Measurements from ENCODE around the gene PDE4C. TPM values are rescaled to one million over a fixed set of nuclear protein-coding genes. Genes with fewer than 3 reads are reported as not detected.

The PDE4C gene
- total and polyA plus RNA-seq, 11 donors = 0.16 to 4.6 (median 1.1) TPM; not detected in 1

GRCh38 chr19:18252370-18252717 is 26.1 kb upstream of the PDE4C start:
- no peak for DNase-seq
- TF ChIP-seq CTCF (IDR thresholded peaks at IDR 0.05) (no peak), POLR2A (IDR thresholded peaks at IDR 0.05) (no peak)
- 77 to 81% (median 78%) methylated on average over 7 of the region's 7 CpGs for WGBS, 4 donors
- Histone ChIP-seq H3K27me3 (peaks cover 0 to 12% (median 4%) of the 10 kb centered on the region in 9 donors), H3K27ac (no peak overlapping the region), H3K36me3 (peaks cover 0 to 5% (median 0%) of the 10 kb centered on the region in 9 donors), H3K4me3 (no peak overlapping the region), H3K9me3 (peaks cover 0 to 4% (median 0%) of the 10 kb centered on the region in 12 donors), H3K4me1 (peaks cover 0 to 10% (median 0%) of the 10 kb centered on the region in 12 donors)
- intact Hi-C loops (cut with DNase I) = loop anchor here in 9 of 10 donors (1.0 to 10.0 kb wide), 10 partner anchors 42 to 245 kb away; partner anchors contain the start of genes ARRDC2 (in 1 of the 9) and MPV17L2 (in 1 of the 9)
- ATAC-seq = no peak

GRCh38 chr19:18251587-18252369 is 25.5 kb upstream of the PDE4C start:
- DNase-seq (peak in 4 of 5 donors; percentile 46 to 72 (median 62)), ATAC-seq (peak; percentile 55 to 84 (median 75))
- no peak overlapping the region for H3K4me3 ChIP-seq
- peaks cover 0 to 12% (median 4%) of the 10 kb centered on the region in 9 donors for H3K27me3 ChIP-seq
- no peak overlapping the region for H3K27ac ChIP-seq
- 21 to 24% (median 23%) methylated on average over 19 to 23 of the region's 23 CpGs for WGBS, 4 donors
- peaks cover 0 to 4% (median 0%) of the 10 kb centered on the region in 12 donors for H3K9me3 ChIP-seq
- peaks cover 0 to 10% (median 0%) of the 10 kb centered on the region in 12 donors for H3K4me1 ChIP-seq
- no peak for TF ChIP-seq POLR2A (IDR thresholded peaks at IDR 0.05)
- peak; percentile 84 to 95 (median 92) for TF ChIP-seq CTCF (IDR thresholded peaks at IDR 0.05)
- H3K36me3 ChIP-seq = no peaks in the 10 kb centered on the region
- intact Hi-C loops (cut with DNase I) = loop anchor here (1.0 to 10.0 kb wide), 10 partner anchors 41 to 244 kb away; partner anchors contain the start of genes ARRDC2 (in 1 of the 10) and MPV17L2 (in 1 of the 10)

- peaks cover 0 to 4% (median 0%) of the 10 kb centered on the region in 9 donors for H3K27me3 ChIP-seq
- peaks cover 0 to 10% (median 0%) of the 10 kb centered on the region in 12 donors for H3K4me1 ChIP-seq
- TF ChIP-seq POLR2A (IDR thresholded peaks at IDR 0.05) (no peak), CTCF (IDR thresholded peaks at IDR 0.05) (no peak)
- H3K4me3 ChIP-seq = no peak overlapping the region
- no peaks in the 10 kb centered on the region for H3K36me3 ChIP-seq
- no peak overlapping the region for H3K27ac ChIP-seq
- H3K9me3 ChIP-seq = peaks cover 0 to 4% (median 0%) of the 10 kb centered on the region in 12 donors
- 84 to 93% (median 92%) methylated on average over 5 of the region's 5 CpGs for WGBS, 4 donors
- DNase-seq (no peak), ATAC-seq (no peak)
- intact Hi-C loops (cut with DNase I) = loop anchor here in 9 of 10 donors (2.0 to 10.0 kb wide), 7 partner anchors 41 to 243 kb away; partner anchors contain the start of genes ARRDC2 (in 1 of the 9) and MPV17L2 (in 1 of the 9)
Observed at GRCh38 chr19:18249834-18250233, 23.6 kb upstream of the PDE4C start.

GRCh38 chr19:18245297-18245696 is 19.1 kb upstream of the PDE4C start:
- 72 to 76% (median 75%) methylated on average over 7 of the region's 7 CpGs for WGBS, 4 donors
- intact Hi-C loops (cut with DNase I) = no loop called here
- H3K27me3 ChIP-seq = no peaks in the 10 kb centered on the region
- no peak overlapping the region for H3K4me3 ChIP-seq
- H3K4me1 ChIP-seq = peaks cover 0 to 4% (median 0%) of the 10 kb centered on the region in 12 donors
- peaks cover 0 to 3% (median 0%) of the 10 kb centered on the region in 12 donors for H3K9me3 ChIP-seq
- TF ChIP-seq POLR2A (IDR thresholded peaks at IDR 0.05) (no peak), CTCF (IDR thresholded peaks at IDR 0.05) (no peak)
- no peak overlapping the region for H3K27ac ChIP-seq
- no peaks in the 10 kb centered on the region for H3K36me3 ChIP-seq
- ATAC-seq (no peak), DNase-seq (no peak)

All from heart left ventricle (tissue), 16 donors.